B cell (primary cell): ENCODE measurements around the gene FNDC7. TPM values are rescaled to one million over a fixed set of nuclear protein-coding genes. Genes with fewer than 3 reads are reported as not detected.

Experiments
- ATAC-seq: fragments of 200-7000 bp; cut with Tn5 transposase; one replicate; pipeline ENCODE4 v1.10.0; 2021; ENCODE audit warnings: low read depth, mild to moderate bottlenecking, moderate number of reproducible peaks, moderate library complexity
- CTCF ChIA-PET: fragments of 350-600 bp; sonication (Branson Sonifier 250); formaldehyde crosslinking; loops from one replicate; lab custom pipeline; 2021; ENCODE audit warnings: antibody characterized with exemption, inconsistent platforms; lab: Charles Lee
- POLR2A ChIA-PET: fragments of 350-600 bp; sonication (Branson Sonifier 250); formaldehyde crosslinking; loops from one replicate; lab custom pipeline; 2021; ENCODE audit warnings: antibody characterized with exemption; lab: Charles Lee
- DNase-seq: peaks from one replicate; pipeline ENCODE4 v3.0.0; 2013
- H2AFZ ChIP-seq: 2 replicates; pipeline ENCODE4 v1.6.1; 2012; ENCODE audit warnings: mild to moderate bottlenecking, low read depth, low read length; ENCODE audit not compliant: insufficient read depth, poor library complexity, severe bottlenecking
- H3K27ac ChIP-seq, 2 donors: 1 replicate in 1 of 2; 2 replicates in 1 of 2; pipeline ENCODE4 v1.5.1; 2012 to 2013; ENCODE audit warnings: low read length in 2 of 2, mild to moderate bottlenecking in 2 of 2, moderate library complexity in 1 of 2
- H3K27me3 ChIP-seq, 4 experiments: fragments of 200-600 bp in 1 of 4; sonication (generic) in 1 of 4; replicated peaks in 1 of 4; 1 replicate in 2 of 4; 2 replicates in 2 of 4; pipeline versions ENCODE4 v1.6.1 to v1.7.0; 2013 to 2016; ENCODE audit warnings: low read length in 3 of 4, mild to moderate bottlenecking in 2 of 4, mixed read lengths in 1 of 4, moderate library complexity in 1 of 4; ENCODE audit not compliant: insufficient read depth in 4 of 4, control insufficient read depth in 3 of 4; ENCODE audit errors: control extremely low read depth in 1 of 4
- H3K36me3 ChIP-seq, 2 experiments: replicated peaks in 1 of 2; 1 replicate in 1 of 2; 2 replicates in 1 of 2; pipeline versions ENCODE4 v1.6.1 to v1.7.1; 2013; ENCODE audit warnings: low read length in 1 of 2; ENCODE audit not compliant: insufficient read depth in 2 of 2, control insufficient read depth in 1 of 2; ENCODE audit errors: control extremely low read depth in 1 of 2, extremely low read depth in 1 of 2
- H3K4me1 ChIP-seq, 2 donors: fragments of 200-600 bp in 1 of 2; sonication (generic) in 1 of 2; 1 replicate in 1 of 2; 2 replicates in 1 of 2; pipeline versions ENCODE4 v1.5.1 to v1.6.1; 2013 to 2017; ENCODE audit warnings: low read length in 2 of 2; ENCODE audit not compliant: control insufficient read depth in 2 of 2, insufficient read depth in 2 of 2
- H3K4me2 ChIP-seq: replicated peaks from 2 replicates; pipeline ENCODE3; 2012; ENCODE audit warnings: mild to moderate bottlenecking, low read depth, low read length; ENCODE audit not compliant: poor library complexity, severe bottlenecking
- H3K4me3 ChIP-seq, 5 experiments: fragments of 200-600 bp in 1 of 5; sonication (generic) in 1 of 5; 1 replicate in 3 of 5; 2 replicates in 2 of 5; pipeline versions ENCODE4 v1.5.1 to v1.7.0; 2011 to 2016; ENCODE audit warnings: low read length in 4 of 5, mild to moderate bottlenecking in 4 of 5, low read depth in 2 of 5, control low read depth in 1 of 5, moderate library complexity in 1 of 5; ENCODE audit not compliant: insufficient read depth in 1 of 5; ENCODE audit errors: control extremely low read depth in 1 of 5, extremely low read depth in 1 of 5
- H3K79me2 ChIP-seq: fragments of 200-600 bp; sonication (generic); one replicate; pipeline ENCODE4 v1.6.0; 2016; ENCODE audit warnings: low read length; ENCODE audit not compliant: control insufficient read depth, insufficient read depth
- H3K9ac ChIP-seq: fragments of 200-600 bp; sonication (generic); 2 replicates; pipeline ENCODE4 v1.6.1; 2017; ENCODE audit warnings: mild to moderate bottlenecking, low read length, moderate library complexity
- H3K9me3 ChIP-seq, 3 donors: one replicate each; pipeline versions ENCODE4 v1.6.1 to v1.7.1; 2013; ENCODE audit warnings: low read length in 2 of 3; ENCODE audit not compliant: control insufficient read depth in 2 of 3, insufficient read depth in 1 of 3; ENCODE audit errors: control extremely low read depth in 1 of 3
- H4K20me1 ChIP-seq: 2 replicates; pipeline ENCODE4 v1.6.0; 2012; ENCODE audit warnings: mild to moderate bottlenecking, low read length; ENCODE audit not compliant: insufficient read depth, control insufficient read depth, poor library complexity, severe bottlenecking
- H3K27ac Mint-ChIP-seq: one replicate; pipeline ENCODE4 v1.8.0; 2021; ENCODE audit warnings: mixed read lengths
- H3K27me3 Mint-ChIP-seq: one replicate; pipeline ENCODE4 v1.8.0; 2021; ENCODE audit warnings: mixed read lengths
- H3K4me1 Mint-ChIP-seq: one replicate; pipeline ENCODE4 v1.8.0; 2021; ENCODE audit warnings: mixed read lengths
- H3K4me3 Mint-ChIP-seq: one replicate; pipeline ENCODE4 v1.8.0; 2021; ENCODE audit warnings: mixed read lengths
- H3K9me3 Mint-ChIP-seq: one replicate; pipeline ENCODE4 v1.8.0; 2022; ENCODE audit warnings: mixed read lengths; ENCODE audit not compliant: insufficient read depth
- CTCF ChIP-seq: fragments of 200-600 bp; IDR thresholded peaks from one replicate; pipeline ENCODE4 v1.8.0; 2022; ENCODE audit warnings: antibody characterized with exemption, mild to moderate bottlenecking
- EZH2 ChIP-seq: IDR thresholded peaks from 2 replicates; pipeline ENCODE4 v1.6.1; 2012; ENCODE audit warnings: borderline replicate concordance, low read depth, mild to moderate bottlenecking, moderate library complexity, low read length; ENCODE audit not compliant: insufficient read depth, poor library complexity, severe bottlenecking
- WGBS: methylation state at CpG from one replicate; pipeline ENCODE4 v1.1.5; 2013; ENCODE audit warnings: missing lambda C conversion rate; ENCODE audit not compliant: insufficient coverage; 5-methylcytosine and 5-hydroxymethylcytosine counted together
- intact Hi-C: fragments of 100-400 bp; cut with micrococcal nuclease; formaldehyde crosslinking; loops from one replicate; pipeline ENCODE4 v1.10.0; 2022
- polyA plus RNA-seq: library from polyadenylated mRNA; depleted of rRNA; stranded (reverse); fragments of >200 nt; gene quantifications from 2 replicates; pipeline ENCODE4 v1.2.3, GENCODE V29; 2012
- total RNA-seq, 2 donors: library from RNA; stranded (reverse); fragments of 120-200 nt in 1 of 2; gene quantifications; 1 replicate in 1 of 2; 2 replicates in 1 of 2; pipeline versions ENCODE4 v1.2.3 to v1.2.4, GENCODE V29; 2013 to 2022

The FNDC7 gene
- total and polyA plus RNA-seq, 2 donors (not counting 1 experiment from before 2014, with no cell fraction given), result 0.17 TPM; not detected in 1

- WGBS, result no CpG with 5 or more reads among the region's 3 CpGs
- no peak overlapping the region for H3K27ac ChIP-seq
- Mint-ChIP-seq H3K4me1 (peaks cover 16% of the 10 kb centered on the region), H3K27me3 (no peaks in the 10 kb centered on the region), H3K27ac (no peak overlapping the region), H3K9me3 (no peaks in the 10 kb centered on the region), H3K4me3 (no peak overlapping the region)
- no peaks in the 10 kb centered on the region for H3K4me1 ChIP-seq
- no peak for TF ChIP-seq CTCF
- TF ChIP-seq EZH2, result no peak
- H4K20me1 ChIP-seq, result no peaks in the 10 kb centered on the region
- ChIA-PET CTCF (interaction anchor here (1.7 kb wide), 1 partner anchor 144 kb away, joined by 4 read pairs; no protein-coding TSS in a partner anchor), POLR2A (interaction anchor here (0.6 kb wide), 1 partner anchor 122 kb away, joined by 3 read pairs; no protein-coding TSS in a partner anchor)
- H3K4me2 ChIP-seq, result no peak overlapping the region
- intact Hi-C loops, result no loop called here
- peaks cover 7 to 20% of the 10 kb centered on the region in 2 experiments for H3K36me3 ChIP-seq
- H3K4me3 ChIP-seq, result no peak overlapping the region
- no peaks in the 10 kb centered on the region for H3K9me3 ChIP-seq
- no peak overlapping the region for H3K9ac ChIP-seq
- DNase-seq (no peak), ATAC-seq (no peak)
- H3K27me3 ChIP-seq, result no peaks in the 10 kb centered on the region
- no peak overlapping the region for H2AFZ ChIP-seq
- H3K79me2 ChIP-seq, result peaks cover 22% of the 10 kb centered on the region
These were observed 40.7 kb downstream of the FNDC7 start for GRCh38 chr1:108753363-108753762.

DNA sequence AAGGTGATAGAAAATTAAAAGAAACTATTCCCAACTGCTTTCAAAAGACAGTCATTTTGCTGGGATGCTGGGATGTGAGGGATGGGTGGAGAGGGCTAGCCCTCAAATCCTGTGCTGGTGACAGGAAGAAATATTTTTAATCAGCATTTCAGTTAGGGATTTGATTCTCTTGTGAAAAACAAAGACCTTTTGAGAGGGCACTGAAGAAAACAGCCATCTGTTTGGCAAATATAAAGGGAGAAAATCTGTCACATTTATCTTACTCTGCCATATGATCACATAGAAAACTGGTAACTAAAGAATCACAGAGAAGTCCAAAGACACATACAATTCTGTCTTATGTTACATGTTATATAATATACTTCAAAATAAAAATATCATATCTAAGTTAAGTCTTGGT, 46.1 kb downstream of the FNDC7 start:
- TF ChIP-seq EZH2 (no peak), CTCF (no peak)
- Histone ChIP-seq H3K9me3 (no peaks in the 10 kb centered on the region), H3K9ac (no peak overlapping the region), H3K27me3 (no peaks in the 10 kb centered on the region), H2AFZ (no peak overlapping the region), H3K4me3 (no peak overlapping the region), H3K4me2 (no peak overlapping the region), H3K27ac (no peak overlapping the region), H3K36me3 (peaks cover 9 to 48% of the 10 kb centered on the region in 2 experiments), H3K79me2 (peaks cover 3% of the 10 kb centered on the region), H4K20me1 (no peaks in the 10 kb centered on the region), H3K4me1 (no peaks in the 10 kb centered on the region)
- ChIA-PET POLR2A (no interaction called here), CTCF (no interaction called here)
- intact Hi-C loops, result no loop called here
- Mint-ChIP-seq H3K27me3 (no peaks in the 10 kb centered on the region), H3K4me1 (no peaks in the 10 kb centered on the region), H3K27ac (no peak overlapping the region), H3K9me3 (no peaks in the 10 kb centered on the region), H3K4me3 (no peak overlapping the region)
- ATAC-seq (no peak), DNase-seq (no peak)
